ENCODE measurements around the gene IL18BP.

Gene IL18BP

GRCh38 chr11:72045849-72046248, 47.1 kb downstream of the IL18BP start:
- no peak for DNase-seq (ENCODE audit: low read depth)

- DNase-seq (ENCODE audit: low read depth), result no peak
These were observed 50.2 kb downstream of the IL18BP start for GRCh38 chr11:72048766-72049460.
